GM12865 (cell line): Measurements from ENCODE around the gene SCNN1B.

Experiments
- DNase-seq: peaks from one replicate; pipeline ENCODE4 v3.0.0; 2010; ENCODE audit warnings: low read depth
- H3K4me3 ChIP-seq: 2 replicates; pipeline ENCODE4 v1.5.1; 2011; ENCODE audit warnings: mild to moderate bottlenecking, low read depth, low read length, control low read depth
- CTCF ChIP-seq: IDR thresholded peaks from 2 replicates; pipeline ENCODE4 v1.5.1; 2011; ENCODE audit warnings: low read length, control low read depth, low read depth, inconsistent platforms; ENCODE audit not compliant: insufficient read depth; ENCODE audit errors: missing control alignments

Gene SCNN1B

GRCh38 chr16:23369416-23369815, 67.3 kb downstream of the SCNN1B start:
- H3K4me3 ChIP-seq, result no peak overlapping the region
- no peak for TF ChIP-seq CTCF
- DNase-seq, result no peak

- DNase-seq, result no peak
- TF ChIP-seq CTCF, result peak; percentile 12
Observed at GRCh38 chr16:23371368-23371767, 69.3 kb downstream of the SCNN1B start.

GRCh38 chr16:23373436-23374219, 71.5 kb downstream of the SCNN1B start:
- DNase-seq, result no peak
- TF ChIP-seq CTCF, result no peak

More at GRCh38 chr16:23371368-23371767, 69.3 kb downstream of the SCNN1B start:
- no peak overlapping the region for H3K4me3 ChIP-seq

GRCh38 chr16:23374721-23375510, 72.8 kb downstream of the SCNN1B start:
- no peak overlapping the region for H3K4me3 ChIP-seq
- no peak for DNase-seq
- TF ChIP-seq CTCF, result no peak

More at GRCh38 chr16:23373436-23374219, 71.5 kb downstream of the SCNN1B start:
- no peak overlapping the region for H3K4me3 ChIP-seq

GRCh38 chr16:23375643-23376042, 73.5 kb downstream of the SCNN1B start:
- TF ChIP-seq CTCF, result no peak
- no peak overlapping the region for H3K4me3 ChIP-seq
- no peak for DNase-seq

GRCh38 chr16:23377071-23377931, 75.2 kb downstream of the SCNN1B start:
- no peak for TF ChIP-seq CTCF
- H3K4me3 ChIP-seq, result no peak overlapping the region
- DNase-seq, result no peak
